Activated CD8-positive, alpha-beta memory T cell treated with anti-CD3 and anti-CD28 coated beads for 4 hours (primary cell): Measurements from ENCODE around the gene HOMEZ.

Source experiments
- DNase-seq, 2 donors: peaks; one replicate each; pipeline ENCODE4 v3.0.0-alpha.2; 2020; ENCODE audit warnings: low read depth in 2 of 2

HOMEZ gene

GRCh38 chr14:23307687-23308644 is 22.0 kb upstream of the HOMEZ start:
- no peak for DNase-seq

GRCh38 chr14:23307146-23307530 is 21.2 kb upstream of the HOMEZ start:
- DNase-seq: no peak

GRCh38 chr14:23306412-23307145 is 20.6 kb upstream of the HOMEZ start, which contains the start of gene BCL2L2:
TSS of gene BCL2L2 (plus strand) at chr14:23306833. CDS start at chr14:23307768, 935 bp downstream.
- DNase-seq: no peak

GRCh38 chr14:23302290-23303225 is 16.6 kb upstream of the HOMEZ start, which contains the start of gene PPP1R3E:
TSS of gene PPP1R3E (minus strand) at chr14:23302859. CDS start at chr14:23302576, 283 bp downstream.
- DNase-seq: peak; percentile 70 to 83

- no peak for DNase-seq
Measured at GRCh38 chr14:23301969-23302289, 16.0 kb upstream of the HOMEZ start.

GRCh38 chr14:23301288-23301968 is 15.5 kb upstream of the HOMEZ start:
- DNase-seq: peak; percentile 93

- DNase-seq: no peak
Measured at GRCh38 chr14:23300687-23301223, 14.8 kb upstream of the HOMEZ start.

- DNase-seq: no peak
Measured at GRCh38 chr14:23299986-23300686, 14.2 kb upstream of the HOMEZ start.

- DNase-seq: no peak
Measured at GRCh38 chr14:23299211-23299957, 13.5 kb upstream of the HOMEZ start.

GRCh38 chr14:23297611-23298277 is 11.8 kb upstream of the HOMEZ start:
- no peak for DNase-seq

- DNase-seq: no peak
Measured at GRCh38 chr14:23297096-23297495, 11.2 kb upstream of the HOMEZ start.

GRCh38 chr14:23296012-23296777 is 10.3 kb upstream of the HOMEZ start:
- DNase-seq: no peak

GRCh38 chr14:23294734-23295561 is 9.0 kb upstream of the HOMEZ start:
- DNase-seq: no peak

GRCh38 chr14:23286902-23287479 is 1.1 kb upstream of the HOMEZ start:
- no peak for DNase-seq

GRCh38 chr14:23285530-23286019 is 357 bp downstream of the HOMEZ start:
- no peak for DNase-seq

- DNase-seq: no peak
Measured at GRCh38 chr14:23284654-23285529, 1.0 kb downstream of the HOMEZ start.
